ENCODE measurements around the gene SLCO4A1.

Gene SLCO4A1

DNA sequence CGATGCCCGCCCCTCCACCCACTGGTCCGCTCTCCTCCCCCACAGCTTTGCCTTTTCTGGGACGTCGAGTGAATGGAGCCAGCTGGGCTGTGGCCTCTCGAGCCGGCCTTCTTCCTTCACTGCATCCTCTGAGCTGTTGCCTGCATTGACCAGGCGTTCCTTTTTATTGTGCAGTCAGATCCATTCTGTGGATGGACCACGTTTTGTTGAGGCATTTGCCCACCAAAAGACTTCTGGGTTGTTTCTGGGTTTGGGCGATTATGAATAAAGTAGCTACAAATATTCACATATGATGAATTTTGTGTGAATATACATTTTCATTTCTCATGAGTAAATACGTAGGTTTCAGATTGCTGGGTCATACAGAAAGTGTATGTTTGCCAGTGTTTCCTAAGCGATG lies 76.2 kb downstream of the SLCO4A1 start:
- no peak for DNase-seq

DNA sequence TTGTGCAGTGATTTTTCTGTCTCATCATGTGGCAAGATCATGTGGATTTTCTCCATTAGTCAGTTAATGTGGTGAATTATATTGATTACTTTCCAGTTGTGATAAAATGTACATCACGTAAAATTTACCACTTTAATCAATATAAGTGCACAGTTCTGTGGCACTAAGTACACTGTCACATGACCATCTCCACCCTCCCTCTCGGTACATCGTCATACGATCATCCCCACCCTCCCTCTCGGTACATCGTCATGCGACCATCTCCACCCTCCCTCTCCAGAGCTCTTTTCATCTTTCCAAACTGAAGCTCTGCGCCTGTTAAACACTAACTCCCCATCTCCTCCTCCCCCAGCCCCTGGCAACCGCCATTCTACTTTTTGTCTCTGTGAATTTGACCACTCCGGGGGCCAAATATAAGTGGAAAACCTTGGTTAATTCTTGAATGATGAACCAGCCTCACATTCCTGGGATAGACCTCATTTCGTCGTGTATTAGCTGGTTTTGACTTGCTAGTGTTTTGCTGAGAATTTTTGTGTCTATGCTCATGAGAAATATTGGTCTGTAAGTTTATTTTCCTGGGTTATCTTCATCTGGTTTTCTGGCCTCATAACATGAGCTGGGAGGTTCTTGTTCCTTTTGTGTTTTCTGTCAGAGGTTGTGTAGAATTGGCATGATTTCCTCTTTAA lies 77.1 kb downstream of the SLCO4A1 start:
- DNase-seq: no peak
